ENCODE data around the gene RHBDD1.

The RHBDD1 gene

GRCh38 chr2:227022608-227023007 is 186.8 kb downstream of the RHBDD1 start:
- no peaks in the 10 kb centered on the region for H3K9me2 ChIP-seq (replicated peaks; ENCODE audit: insufficient read depth, low read length)
- no peaks in the 10 kb centered on the region for H3K9me3 ChIP-seq (ENCODE audit: insufficient read depth, low read length)
- no peak overlapping the region for H3K27ac ChIP-seq (ENCODE audit: low read depth, low read length)
- no peak overlapping the region for H3K4me2 ChIP-seq (ENCODE audit: low read depth, low read length, poor library complexity, severe bottlenecking)
- no peak overlapping the region for H2AFZ ChIP-seq (ENCODE audit: low read depth, low read length, severe bottlenecking)
- H3F3A ChIP-seq (ENCODE audit: insufficient read depth), result no peaks in the 10 kb centered on the region
- no peaks in the 10 kb centered on the region for H3K27me3 ChIP-seq (ENCODE audit: low read length)
- H3K79me2 ChIP-seq (ENCODE audit: insufficient read depth, low read length), result no peaks in the 10 kb centered on the region
- H4K20me1 ChIP-seq (ENCODE audit: low read depth, low read length), result no peaks in the 10 kb centered on the region
- H3K9ac ChIP-seq (ENCODE audit: low read length), result no peak overlapping the region
- H3K36me3 ChIP-seq (ENCODE audit: low read length), result no peaks in the 10 kb centered on the region; the same call in 1 of the 2 replicates
- TF ChIP-seq CTCF (IDR thresholded peaks at IDR 0.05; ENCODE audit: insufficient read depth, low read length, poor library complexity, severe bottlenecking) (no peak), EZH2phosphoT487 (conservative IDR thresholded peaks at IDR 0.05; ENCODE audit: low read length) (no peak)
- H3K4me3 ChIP-seq (ENCODE audit: insufficient read depth, low read length, poor library complexity, severe bottlenecking), result no peak overlapping the region

GRCh38 chr2:227025510-227025909 is 189.7 kb downstream of the RHBDD1 start:
- Histone ChIP-seq H3F3A (ENCODE audit: insufficient read depth) (no peaks in the 10 kb centered on the region), H3K9ac (ENCODE audit: low read length) (no peak overlapping the region), H3K9me2 (replicated peaks; ENCODE audit: insufficient read depth, low read length) (no peaks in the 10 kb centered on the region), H3K4me2 (ENCODE audit: low read depth, low read length, poor library complexity, severe bottlenecking) (no peak overlapping the region), H3K27ac (ENCODE audit: low read depth, low read length) (no peak overlapping the region), H3K79me2 (ENCODE audit: insufficient read depth, low read length) (no peaks in the 10 kb centered on the region), H3K4me3 (ENCODE audit: insufficient read depth, low read length, poor library complexity, severe bottlenecking) (no peak overlapping the region), H2AFZ (ENCODE audit: low read depth, low read length, severe bottlenecking) (no peak overlapping the region), H3K9me3 (ENCODE audit: insufficient read depth, low read length) (no peaks in the 10 kb centered on the region), H3K27me3 (ENCODE audit: low read length) (no peaks in the 10 kb centered on the region), H3K36me3 (ENCODE audit: low read length) (no peaks in the 10 kb centered on the region; the same call in 1 of the 2 replicates), H4K20me1 (ENCODE audit: low read depth, low read length) (no peaks in the 10 kb centered on the region)
- no peak for TF ChIP-seq CTCF (IDR thresholded peaks at IDR 0.05; ENCODE audit: insufficient read depth, low read length, poor library complexity, severe bottlenecking)

GRCh38 chr2:227029426-227030105 is 193.7 kb downstream of the RHBDD1 start:
- no peak overlapping the region for H3K4me3 ChIP-seq (ENCODE audit: insufficient read depth, low read length, poor library complexity, severe bottlenecking)
- H3F3A ChIP-seq (ENCODE audit: insufficient read depth), result no peaks in the 10 kb centered on the region
- no peaks in the 10 kb centered on the region for H4K20me1 ChIP-seq (ENCODE audit: low read depth, low read length)
- no peaks in the 10 kb centered on the region for H3K27me3 ChIP-seq (ENCODE audit: low read length)
- H2AFZ ChIP-seq (ENCODE audit: low read depth, low read length, severe bottlenecking), result no peak overlapping the region
- H3K9ac ChIP-seq (ENCODE audit: low read length), result no peak overlapping the region
- H3K4me2 ChIP-seq (ENCODE audit: low read depth, low read length, poor library complexity, severe bottlenecking), result no peak overlapping the region
- no peak overlapping the region for H3K27ac ChIP-seq (ENCODE audit: low read depth, low read length)
- H3K9me2 ChIP-seq (replicated peaks; ENCODE audit: insufficient read depth, low read length), result no peaks in the 10 kb centered on the region
- H3K9me3 ChIP-seq (ENCODE audit: insufficient read depth, low read length), result no peaks in the 10 kb centered on the region
- no peaks in the 10 kb centered on the region for H3K79me2 ChIP-seq (ENCODE audit: insufficient read depth, low read length)
- TF ChIP-seq EZH2phosphoT487 (conservative IDR thresholded peaks at IDR 0.05; ENCODE audit: low read length) (no peak), CTCF (IDR thresholded peaks at IDR 0.05; ENCODE audit: insufficient read depth, low read length, poor library complexity, severe bottlenecking) (no peak)
- H3K36me3 ChIP-seq (ENCODE audit: low read length), result no peaks in the 10 kb centered on the region

Data from SU-DHL-6 (cell line).